HepG2 (cell line): Measurements from ENCODE around the gene ZNF444.

Source experiments
- ZNF160 ChIP-seq: sonication (generic); formaldehyde crosslinking; IDR thresholded peaks from 2 replicates; pipeline ENCODE4 v1.8.0; 2022; ENCODE audit warnings: mild to moderate bottlenecking, inconsistent platforms, missing genetic modification reagents
- ZNF878 ChIP-seq: sonication (generic); formaldehyde crosslinking; IDR thresholded peaks from 2 replicates; pipeline ENCODE4 v1.8.1; 2023; ENCODE audit warnings: mild to moderate bottlenecking, missing genetic modification reagents, moderate library complexity

DNA sequence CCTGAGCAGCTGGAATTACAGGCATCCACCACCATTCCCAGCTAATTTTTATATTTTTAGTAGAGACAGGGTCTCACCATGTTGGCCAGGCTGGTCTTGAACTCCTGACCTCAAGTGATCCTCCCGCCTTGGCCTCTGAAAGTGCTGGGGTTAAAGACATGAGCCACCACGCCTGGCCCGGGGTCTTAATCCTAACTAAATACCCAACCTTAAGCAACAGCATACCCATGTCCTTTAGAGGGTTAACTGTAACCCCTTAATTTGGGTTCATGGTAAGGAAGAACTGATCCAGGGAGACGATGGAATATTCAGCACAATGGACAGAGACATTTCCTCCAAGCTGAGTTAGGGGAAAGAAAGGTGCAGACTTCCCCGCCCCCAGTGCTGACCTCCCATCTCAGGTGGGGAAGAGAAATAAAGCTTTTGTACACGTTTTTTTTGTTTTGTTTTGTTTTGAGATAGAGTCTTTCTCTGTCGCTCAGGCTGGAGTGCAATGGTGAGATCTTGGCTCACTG, 26.0 kb downstream of the ZNF444 start:
- TF ChIP-seq ZNF878, result no peak
- no peak for TF ChIP-seq ZNF160 (CRISPR knock-in tag)
